Lung (tissue), 12 donors: ENCODE data around the gene GABBR2. TPM values are rescaled to one million over a fixed set of nuclear protein-coding genes. Genes with fewer than 3 reads are reported as not detected.

Source experiments
- ATAC-seq: fragments of 200-7000 bp; cut with Tn5 transposase; one replicate; pipeline ENCODE4 v1.9.1; 2020; ENCODE audit warnings: moderate number of reproducible peaks; ENCODE audit not compliant: insufficient read depth, low FRiP score
- DNase-seq, 3 donors: peaks; one replicate each; pipeline ENCODE4 v3.0.0-alpha.2; 2013 to 2017
- H3K27ac ChIP-seq, 2 donors: one replicate each; pipeline ENCODE4 v1.5.1; 2013; ENCODE audit warnings: mild to moderate bottlenecking in 2 of 2, moderate library complexity in 2 of 2, control low read depth in 1 of 2, inconsistent platforms in 1 of 2, low read depth in 1 of 2, low read length in 1 of 2
- H3K27me3 ChIP-seq, 3 donors: one replicate each; pipeline ENCODE4 v1.5.1; 2013; ENCODE audit warnings: low read length in 2 of 3; ENCODE audit not compliant: control insufficient read depth in 3 of 3, insufficient read depth in 3 of 3
- H3K36me3 ChIP-seq, 4 donors: one replicate each; pipeline ENCODE4 v1.5.1; 2013; ENCODE audit warnings: low read length in 4 of 4, mild to moderate bottlenecking in 1 of 4, moderate library complexity in 1 of 4; ENCODE audit not compliant: control insufficient read depth in 4 of 4, insufficient read depth in 4 of 4
- H3K4me1 ChIP-seq, 5 donors: one replicate each; pipeline ENCODE4 v1.5.1; 2013; ENCODE audit warnings: low read length in 5 of 5, mild to moderate bottlenecking in 2 of 5, moderate library complexity in 1 of 5; ENCODE audit not compliant: control insufficient read depth in 5 of 5, insufficient read depth in 5 of 5
- H3K4me3 ChIP-seq: one replicate; pipeline ENCODE4 v1.5.1; 2013; ENCODE audit warnings: mild to moderate bottlenecking, control low read depth, moderate library complexity
- H3K9ac ChIP-seq, 2 donors: one replicate each; pipeline ENCODE4 v1.5.1; 2013; ENCODE audit warnings: low read length in 2 of 2, control low read depth in 1 of 2; ENCODE audit not compliant: insufficient read depth in 1 of 2
- H3K9me3 ChIP-seq, 4 donors: one replicate each; pipeline ENCODE4 v1.5.1; 2013; ENCODE audit warnings: low read length in 3 of 4, mild to moderate bottlenecking in 1 of 4, moderate library complexity in 1 of 4; ENCODE audit not compliant: control insufficient read depth in 4 of 4, insufficient read depth in 3 of 4
- CTCF ChIP-seq: IDR thresholded peaks from 2 replicates; pipeline ENCODE4 v1.5.1; 2012; ENCODE audit warnings: mild to moderate bottlenecking; ENCODE audit errors: control extremely low read depth, extremely low read depth
- WGBS, 2 donors: extraction: QIAGEN DNeasy Blood & Tissue Kit; methylation state at CpG; one replicate each; pipeline ENCODE4 v1.1.7; 2013; 5-methylcytosine and 5-hydroxymethylcytosine counted together
- polyA plus RNA-seq, 2 donors: library from polyadenylated mRNA; stranded (reverse); fragments of 200-250 nt; gene quantifications; one replicate each; pipeline ENCODE4 v1.2.1, GENCODE V29; 2013
- total RNA-seq, 2 donors: library from RNA; depleted of rRNA in 1 of 2; stranded (reverse); fragments of >200 nt in 1 of 2; gene quantifications; one replicate each; pipeline ENCODE4 v1.2.1, GENCODE V29; 2014 to 2021
- donor health status: control.
- donor health status: control.
- donor health status: Bipolar disorder and iron deficiency.
- donor health status: healthy.
- donor health status: DM: yes; HTN: yes; CAD: no.

Gene GABBR2
- total and polyA plus RNA-seq, 4 donors, result 0.40 to 1.8 (median 0.64) TPM

- Histone ChIP-seq H3K4me3 (no peak overlapping the region), H3K27ac (no peak overlapping the region), H3K9me3 (peaks cover 0 to 2% (median 1%) of the 10 kb centered on the region in 4 donors), H3K4me1 (peaks cover 0 to 4% (median 0%) of the 10 kb centered on the region in 5 donors), H3K36me3 (no peaks in the 10 kb centered on the region), H3K9ac (no peak overlapping the region), H3K27me3 (peaks cover 0 to 5% (median 0%) of the 10 kb centered on the region in 3 donors)
- ATAC-seq (no peak), DNase-seq (no peak)
- 63 to 76% methylated on average over 3 of the region's 3 CpGs for WGBS, 2 donors
- no peak for TF ChIP-seq CTCF
These were observed 131.3 kb downstream of the GABBR2 start for GRCh38 chr9:98577446-98577845.

DNA sequence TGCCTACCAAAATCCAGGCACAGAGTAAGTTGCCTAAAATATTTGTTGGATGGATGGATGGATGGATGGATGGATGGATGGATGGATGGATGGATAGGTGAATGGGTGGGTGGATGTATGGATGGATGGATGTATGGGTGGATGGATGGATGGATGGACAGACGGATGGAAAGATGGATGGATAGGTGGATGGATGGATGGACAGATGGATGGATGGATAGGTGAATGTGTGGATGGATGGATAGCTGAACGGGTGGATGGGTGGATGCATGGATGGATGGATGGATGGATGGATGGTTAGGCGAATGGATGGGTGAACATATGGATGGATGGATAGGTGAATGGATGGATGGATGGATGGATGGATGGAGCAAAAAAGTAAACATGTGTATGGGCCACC is 131.9 kb downstream of the GABBR2 start:
- Histone ChIP-seq H3K9me3 (peaks cover 0 to 2% (median 1%) of the 10 kb centered on the region in 4 donors), H3K36me3 (no peaks in the 10 kb centered on the region), H3K9ac (no peak overlapping the region), H3K27ac (no peak overlapping the region), H3K27me3 (peaks cover 0 to 2% (median 0%) of the 10 kb centered on the region in 3 donors), H3K4me1 (peaks cover 0 to 4% (median 0%) of the 10 kb centered on the region in 5 donors), H3K4me3 (no peak overlapping the region)
- 87 to 96% methylated on average over 3 of the region's 3 CpGs for WGBS, 2 donors
- no peak for TF ChIP-seq CTCF
- ATAC-seq (no peak), DNase-seq (no peak)

GRCh38 chr9:98576354-98576753 is 132.4 kb downstream of the GABBR2 start:
- Histone ChIP-seq H3K9ac (no peak overlapping the region), H3K4me3 (no peak overlapping the region), H3K4me1 (peaks cover 0 to 4% (median 0%) of the 10 kb centered on the region in 5 donors), H3K9me3 (peaks cover 0 to 2% (median 1%) of the 10 kb centered on the region in 4 donors), H3K36me3 (no peaks in the 10 kb centered on the region), H3K27ac (no peak overlapping the region), H3K27me3 (peaks cover 0 to 2% (median 0%) of the 10 kb centered on the region in 3 donors)
- ATAC-seq, result no peak
- WGBS, 2 donors, result 76 to 79% methylated on average over 3 of the region's 3 CpGs
- no peak for DNase-seq
- no peak for TF ChIP-seq CTCF
